ENCODE results near the gene KRT39. TPM values are rescaled to one million over a fixed set of nuclear protein-coding genes. Genes with fewer than 3 reads are reported as not detected.

KRT39 gene
- total and polyA plus RNA-seq, 2 of the 8 experiments (the other 6 are each of a cell fraction or from before 2014, with no cell fraction given), result not detected

GRCh38 chr17:40953881-40954280 lies 12.9 kb downstream of the KRT39 start:
- FAIRE-seq (no peak), DNase-seq (ENCODE audit: low read depth in 1 of 2, low spot score in 2 of 2) (no peak)
- no peaks in the 10 kb centered on the region for H3K9me3 ChIP-seq (ENCODE audit: insufficient read depth in 2 of 2, low read depth in 1 of 2, low read length in 1 of 2)
- H2BK15ac ChIP-seq (ENCODE audit: low read length), result no peak overlapping the region
- POLR2A ChIA-PET (ENCODE audit: partially characterized antibody), result no interaction called here
- 94% methylated on average over 2 of the region's 2 CpGs; no CpG with 5 or more reads in 1 of the 2 experiments for WGBS, 2 experiments (ENCODE audit: extremely low coverage in 1 of 2, insufficient coverage in 1 of 2, insufficient read length in 1 of 2, insufficient replicate concordance in 2 of 2, low coverage in 1 of 2, low lambda C conversion rate in 2 of 2, missing lambda C conversion rate in 1 of 2)
- H4K91ac ChIP-seq (replicated peaks; ENCODE audit: insufficient read length, low read length), result no peak overlapping the region
- no peak overlapping the region for H3K23ac ChIP-seq (ENCODE audit: insufficient read length)
- H2BK120ac ChIP-seq (replicated peaks; ENCODE audit: low read depth, low read length), result no peak overlapping the region
- H2AFZ ChIP-seq (ENCODE audit: low read length), result no peak overlapping the region
- no peaks in the 10 kb centered on the region for H3K79me1 ChIP-seq (ENCODE audit: low read depth, low read length)
- no peak overlapping the region for H2BK20ac ChIP-seq (ENCODE audit: low read length)
- H3K27me3 ChIP-seq (replicated peaks in 1 of 4; ENCODE audit: control insufficient read depth in 3 of 4, extremely low read depth in 1 of 4, insufficient read depth in 3 of 4, low read length in 3 of 4), result no peaks in the 10 kb centered on the region
- no peak overlapping the region for H2BK12ac ChIP-seq (ENCODE audit: low read depth, low read length)
- no peak overlapping the region for H3K27ac ChIP-seq (ENCODE audit: low read depth, low read length)
- H2AK5ac ChIP-seq (ENCODE audit: low read depth, low read length), result no peak overlapping the region
- H3K4me3 ChIP-seq (ENCODE audit: extremely low read depth in 1 of 4, insufficient read depth in 2 of 4, low read depth in 3 of 4, low read length in 4 of 4), result no peak overlapping the region
- no peak overlapping the region for H2BK5ac ChIP-seq (ENCODE audit: low read depth, low read length)
- H3K79me2 ChIP-seq (ENCODE audit: control insufficient read depth in 1 of 2, insufficient read depth in 2 of 2, low read length in 2 of 2), result no peaks in the 10 kb centered on the region
- H3K23me2 ChIP-seq (ENCODE audit: low read depth, low read length), result no peaks in the 10 kb centered on the region
- CTCF ChIA-PET (ENCODE audit: partially characterized antibody), result interaction anchor here (1.6 to 1.9 kb wide), 2 partner anchors 9 to 10 kb away, joined by 3 to 6 read pairs; no protein-coding TSS in a partner anchor
- H4K5ac ChIP-seq (ENCODE audit: insufficient read length, low read depth, low read length), result no peak overlapping the region
- H3K4me2 ChIP-seq (ENCODE audit: insufficient read depth in 1 of 2, low read depth in 2 of 2, low read length in 2 of 2), result no peak overlapping the region
- H3K9ac ChIP-seq (replicated peaks in 1 of 4; ENCODE audit: extremely low read depth in 1 of 4, low read depth in 3 of 4, low read length in 3 of 4), result no peak overlapping the region
- peaks cover 0 to 7% (median 0%) of the 10 kb centered on the region in 4 experiments; a peak in 2 of 7 replicates for H3K4me1 ChIP-seq (replicated peaks in 1 of 4; ENCODE audit: control insufficient read depth in 3 of 4, insufficient read depth in 4 of 4, low read length in 3 of 4)
- no peak for TF ChIP-seq SIN3A (conservative IDR thresholded peaks at IDR 0.05 in 1 of 2, IDR thresholded peaks at IDR 0.05 in 1 of 2; ENCODE audit: low read depth in 1 of 2, low read length in 2 of 2)
- no peaks in the 10 kb centered on the region for H3K36me3 ChIP-seq (ENCODE audit: control insufficient read depth in 2 of 4, insufficient read depth in 4 of 4, low read length in 3 of 4)
- no peaks in the 10 kb centered on the region for H4K20me1 ChIP-seq (replicated peaks in 1 of 2; ENCODE audit: control insufficient read depth in 1 of 2, insufficient read depth in 2 of 2, low read length in 2 of 2)
- H3K56ac ChIP-seq (replicated peaks; ENCODE audit: insufficient read length, low read depth, low read length), result no peak overlapping the region
- H3K14ac ChIP-seq (ENCODE audit: insufficient read length), result no peak overlapping the region
- H3K18ac ChIP-seq (ENCODE audit: extremely low read depth, low read length), result no peak overlapping the region
- no peak overlapping the region for H4K8ac ChIP-seq (ENCODE audit: extremely low read depth, insufficient read depth, low read length)
- H3K4ac ChIP-seq (replicated peaks; ENCODE audit: insufficient read length, low read depth, low read length), result no peak overlapping the region
